OCI-LY1 (cell line): ENCODE measurements around the gene MYO3B.

Experiments used
- H2AFZ ChIP-seq: fragments of 200-600 bp; sonication (generic), shearing (Covaris generic); 2 replicates; pipeline ENCODE4 v1.6.0; 2014; ENCODE audit warnings: antibody characterized with exemption, mild to moderate bottlenecking, low read length
- H3F3A ChIP-seq: fragments of 200-600 bp; sonication (generic), shearing (Covaris generic); 2 replicates; pipeline ENCODE4 v1.6.0; 2014; ENCODE audit warnings: mild to moderate bottlenecking, antibody characterized with exemption, low read length, moderate library complexity; ENCODE audit not compliant: insufficient read depth
- H3K27ac ChIP-seq: fragments of 200-600 bp; sonication (generic); 2 replicates; pipeline ENCODE4 v1.5.1; 2014; ENCODE audit warnings: low read length, mixed run types, mild to moderate bottlenecking, low read depth; ENCODE audit not compliant: poor library complexity, severe bottlenecking
- H3K27me3 ChIP-seq: fragments of 200-600 bp; sonication (generic); 2 replicates; pipeline ENCODE4 v1.6.0; 2014; ENCODE audit warnings: antibody characterized with exemption, mild to moderate bottlenecking, low read length, moderate library complexity; ENCODE audit not compliant: insufficient read depth
- H3K36me3 ChIP-seq: fragments of 200-600 bp; sonication (generic); 2 replicates; pipeline ENCODE4 v1.6.1; 2014; ENCODE audit warnings: mild to moderate bottlenecking, antibody characterized with exemption, low read length, moderate library complexity, mixed read lengths; ENCODE audit not compliant: insufficient read depth
- H3K4me1 ChIP-seq: fragments of 200-600 bp; sonication (generic); 2 replicates; pipeline ENCODE4 v1.5.1; 2014; ENCODE audit warnings: mild to moderate bottlenecking, low read length, moderate library complexity; ENCODE audit not compliant: insufficient read depth, severe bottlenecking
- H3K4me2 ChIP-seq: fragments of 200-600 bp; sonication (generic), shearing (Covaris generic); 2 replicates; pipeline ENCODE4 v1.6.1; 2014; ENCODE audit warnings: low read length
- H3K4me3 ChIP-seq: fragments of 200-600 bp; sonication (generic); 2 replicates; pipeline ENCODE4 v1.5.1; 2014; ENCODE audit warnings: low read length, low read depth, mild to moderate bottlenecking, mixed read lengths; ENCODE audit not compliant: poor library complexity, severe bottlenecking
- H3K79me2 ChIP-seq: fragments of 200-600 bp; shearing (Covaris generic); 2 replicates; pipeline ENCODE4 v1.6.1; 2016; ENCODE audit warnings: mixed run types, low read length, mixed read lengths; ENCODE audit not compliant: insufficient read depth
- H3K9ac ChIP-seq: fragments of 200-600 bp; sonication (generic), shearing (Covaris generic); 2 replicates; pipeline ENCODE4 v1.6.1; 2014; ENCODE audit warnings: mild to moderate bottlenecking, low read length, mixed read lengths
- H3K9me2 ChIP-seq: fragments of 200-600 bp; sonication (generic), shearing (Covaris generic); 2 replicates; pipeline ENCODE4 v1.6.1; 2014; ENCODE audit warnings: low read depth, mild to moderate bottlenecking, low read length, mixed read lengths
- H3K9me3 ChIP-seq: fragments of 200-600 bp; shearing (Covaris generic); 2 replicates; pipeline ENCODE4 v1.6.1; 2014; ENCODE audit warnings: low read length, mixed read lengths
- H4K20me1 ChIP-seq: fragments of 200-600 bp; sonication (generic), shearing (Covaris generic); 2 replicates; pipeline ENCODE4 v1.6.0; 2016; ENCODE audit warnings: mild to moderate bottlenecking, low read length; ENCODE audit not compliant: insufficient read depth
- EZH2 ChIP-seq: fragments of 200-600 bp; sonication (generic), shearing (Covaris generic); IDR thresholded peaks from 2 replicates; pipeline ENCODE4 v1.8.0; 2017; ENCODE audit warnings: borderline replicate concordance, mixed run types, mild to moderate bottlenecking, antibody characterized with exemption, low read length, moderate library complexity, mixed read lengths
- TF ChIP-seq, protein P1 (sequence below): fragments of 200-600 bp; sonication (generic), shearing (Covaris generic); IDR thresholded peaks from 2 replicates; pipeline ENCODE4 v1.5.1; 2017; ENCODE audit warnings: mild to moderate bottlenecking, antibody characterized with exemption, low read length, moderate library complexity, mixed read lengths

The MYO3B gene

DNA sequence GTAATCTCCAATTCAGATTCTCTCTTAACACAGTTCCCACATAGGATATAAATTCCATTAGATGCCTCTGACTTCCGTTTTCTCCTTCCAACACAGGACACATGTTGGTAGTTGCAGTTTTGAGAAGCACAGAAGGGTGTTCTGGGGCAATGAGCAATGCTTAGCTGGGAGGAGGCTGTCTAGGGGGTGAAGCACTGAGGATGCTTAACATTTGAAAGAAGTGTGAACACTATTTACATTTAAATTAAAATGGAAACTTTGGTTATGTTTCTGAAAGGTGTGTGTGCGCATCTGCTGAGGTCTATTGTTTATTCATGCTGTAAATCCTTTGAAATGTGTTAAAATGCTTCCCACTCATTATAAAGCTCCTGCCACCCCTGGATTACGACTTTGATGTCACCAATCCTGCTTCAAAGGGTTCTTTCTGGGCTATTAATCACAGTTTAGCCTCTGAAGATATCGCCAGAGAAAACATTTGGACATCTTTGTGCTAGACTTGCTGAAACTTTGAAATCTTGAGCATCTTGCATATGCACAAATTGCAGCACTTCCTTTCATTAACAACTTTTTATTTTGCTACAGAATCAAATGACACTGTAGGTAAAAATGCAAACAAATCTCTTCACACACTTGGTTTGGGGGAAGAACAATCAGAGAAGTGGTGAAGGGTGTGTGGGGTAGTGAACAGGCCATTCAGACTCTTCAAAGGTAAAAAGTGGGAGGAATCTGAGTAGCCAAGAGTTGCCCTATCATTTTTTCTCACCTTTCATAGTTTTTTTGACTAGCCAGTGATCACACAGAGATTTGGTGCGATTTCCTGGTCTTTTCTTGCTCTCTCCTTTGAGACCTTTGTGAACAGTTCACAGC is 258.4 kb downstream of the MYO3B start:
- Histone ChIP-seq H3K79me2 (no peaks in the 10 kb centered on the region), H3K9me2 (no peaks in the 10 kb centered on the region), H3K4me3 (no peak overlapping the region), H3K36me3 (no peaks in the 10 kb centered on the region), H3K4me1 (peaks cover 14% of the 10 kb centered on the region), H3K27me3 (no peaks in the 10 kb centered on the region), H2AFZ (no peak overlapping the region), H3K27ac (no peak overlapping the region), H3K4me2 (no peak overlapping the region), H3K9me3 (no peaks in the 10 kb centered on the region), H3K9ac (no peak overlapping the region), H4K20me1 (no peaks in the 10 kb centered on the region), H3F3A (no peaks in the 10 kb centered on the region)
- TF ChIP-seq, protein P1, sequence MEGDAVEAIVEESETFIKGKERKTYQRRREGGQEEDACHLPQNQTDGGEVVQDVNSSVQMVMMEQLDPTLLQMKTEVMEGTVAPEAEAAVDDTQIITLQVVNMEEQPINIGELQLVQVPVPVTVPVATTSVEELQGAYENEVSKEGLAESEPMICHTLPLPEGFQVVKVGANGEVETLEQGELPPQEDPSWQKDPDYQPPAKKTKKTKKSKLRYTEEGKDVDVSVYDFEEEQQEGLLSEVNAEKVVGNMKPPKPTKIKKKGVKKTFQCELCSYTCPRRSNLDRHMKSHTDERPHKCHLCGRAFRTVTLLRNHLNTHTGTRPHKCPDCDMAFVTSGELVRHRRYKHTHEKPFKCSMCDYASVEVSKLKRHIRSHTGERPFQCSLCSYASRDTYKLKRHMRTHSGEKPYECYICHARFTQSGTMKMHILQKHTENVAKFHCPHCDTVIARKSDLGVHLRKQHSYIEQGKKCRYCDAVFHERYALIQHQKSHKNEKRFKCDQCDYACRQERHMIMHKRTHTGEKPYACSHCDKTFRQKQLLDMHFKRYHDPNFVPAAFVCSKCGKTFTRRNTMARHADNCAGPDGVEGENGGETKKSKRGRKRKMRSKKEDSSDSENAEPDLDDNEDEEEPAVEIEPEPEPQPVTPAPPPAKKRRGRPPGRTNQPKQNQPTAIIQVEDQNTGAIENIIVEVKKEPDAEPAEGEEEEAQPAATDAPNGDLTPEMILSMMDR = no peak
- no peak for TF ChIP-seq EZH2

DNA sequence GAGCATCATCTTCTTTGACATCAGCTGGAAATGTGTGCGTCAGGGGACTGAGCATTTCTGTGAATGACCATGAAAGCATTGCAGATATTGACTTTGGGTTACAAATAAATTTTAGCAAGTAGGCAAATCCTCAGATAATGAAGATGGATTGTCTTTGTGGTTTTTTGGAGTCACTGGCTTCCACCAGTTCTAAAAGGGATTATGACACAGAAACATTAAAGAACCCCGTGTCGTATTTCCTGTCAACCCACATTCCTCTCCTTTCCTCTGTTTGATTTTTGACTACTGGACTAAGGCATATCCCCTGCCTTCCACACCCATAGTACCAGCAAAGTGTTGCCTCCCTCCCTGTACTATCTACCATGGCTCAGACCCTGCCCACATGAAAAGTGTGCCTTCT is 268.1 kb downstream of the MYO3B start:
- no peaks in the 10 kb centered on the region for H3F3A ChIP-seq
- no peaks in the 10 kb centered on the region for H3K27me3 ChIP-seq
- H3K4me2 ChIP-seq = no peak overlapping the region
- no peaks in the 10 kb centered on the region for H3K79me2 ChIP-seq
- no peak overlapping the region for H3K4me3 ChIP-seq
- no peaks in the 10 kb centered on the region for H4K20me1 ChIP-seq
- H3K9me2 ChIP-seq = no peaks in the 10 kb centered on the region
- no peaks in the 10 kb centered on the region for H3K4me1 ChIP-seq
- no peaks in the 10 kb centered on the region for H3K36me3 ChIP-seq
- H2AFZ ChIP-seq = no peak overlapping the region
- no peak overlapping the region for H3K27ac ChIP-seq
- no peak overlapping the region for H3K9ac ChIP-seq
- peaks cover 4% of the 10 kb centered on the region; the same call in 1 of the 2 replicates for H3K9me3 ChIP-seq
- TF ChIP-seq EZH2 = no peak
- TF ChIP-seq, protein P1 = no peak

DNA sequence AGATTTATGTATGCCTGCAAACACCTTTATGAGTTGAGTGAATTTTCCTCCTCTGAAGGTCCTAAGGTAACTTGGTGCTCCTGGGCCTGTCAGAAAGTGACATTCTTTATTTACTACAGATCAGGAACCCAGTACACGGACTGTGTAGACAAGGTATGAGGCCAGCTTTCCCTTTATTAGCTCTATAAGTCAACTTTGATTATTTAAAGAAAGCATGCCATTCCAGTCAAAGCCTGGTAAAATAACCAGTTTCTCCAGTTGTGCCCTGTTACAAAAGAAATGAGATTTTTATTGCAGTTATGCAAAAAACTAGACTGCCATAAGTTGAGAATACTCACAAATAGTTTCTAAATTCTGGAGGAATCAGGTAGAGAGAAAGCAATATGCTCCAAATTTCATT is 271.1 kb downstream of the MYO3B start:
- Histone ChIP-seq H3K4me2 (no peak overlapping the region), H3K27ac (no peak overlapping the region), H3K9me3 (peaks cover 4% of the 10 kb centered on the region; the same call in 1 of the 2 replicates), H3K79me2 (no peaks in the 10 kb centered on the region), H3K4me3 (no peak overlapping the region), H3K36me3 (no peaks in the 10 kb centered on the region), H3K27me3 (no peaks in the 10 kb centered on the region), H3K9me2 (no peaks in the 10 kb centered on the region), H3K4me1 (no peaks in the 10 kb centered on the region), H3K9ac (no peak overlapping the region), H4K20me1 (no peaks in the 10 kb centered on the region), H2AFZ (no peak overlapping the region), H3F3A (no peaks in the 10 kb centered on the region)
- TF ChIP-seq EZH2 = no peak
- TF ChIP-seq, protein P1 = no peak
